Nephron (organoid): ENCODE measurements around the gene NLRX1.

ENCODE experiments used
- H3K27ac Mint-ChIP-seq, 3 experiments: 2 replicates each; pipeline ENCODE4 v1.8.0; 2020; ENCODE audit warnings: mixed read lengths in 3 of 3, mild to moderate bottlenecking in 2 of 3, moderate library complexity in 1 of 3
- H3K27me3 Mint-ChIP-seq: 2 replicates; pipeline ENCODE4 v1.8.0; 2021; ENCODE audit warnings: low read depth, mild to moderate bottlenecking, moderate library complexity, mixed read lengths
- H3K36me3 Mint-ChIP-seq: 2 replicates; pipeline ENCODE4 v1.8.0; 2020; ENCODE audit warnings: low read depth, mixed read lengths
- H3K4me1 Mint-ChIP-seq: 2 replicates; pipeline ENCODE4 v1.8.0; 2020; ENCODE audit warnings: mixed read lengths
- H3K4me3 Mint-ChIP-seq, 3 experiments: 2 replicates each; pipeline ENCODE4 v1.8.0; 2020; ENCODE audit warnings: mild to moderate bottlenecking in 3 of 3, mixed read lengths in 3 of 3, moderate library complexity in 2 of 3
- H3K9me3 Mint-ChIP-seq: 2 replicates; pipeline ENCODE4 v1.8.0; 2020; ENCODE audit warnings: mixed read lengths
- CTCF ChIP-seq, 3 experiments: fragments of 200-600 bp; sonication (generic); IDR thresholded peaks; one replicate each; pipeline ENCODE4 v1.5.0; 2021; ENCODE audit warnings: antibody characterized with exemption in 3 of 3; ENCODE audit not compliant: unreplicated experiment in 3 of 3

NLRX1 gene

GRCh38 chr11:119192111-119192510, 23.6 kb downstream of the NLRX1 start:
- Mint-ChIP-seq H3K27ac (no peak overlapping the region), H3K36me3 (no peaks in the 10 kb centered on the region), H3K4me3 (no peak overlapping the region), H3K4me1 (peaks cover 5% of the 10 kb centered on the region), H3K9me3 (no peaks in the 10 kb centered on the region), H3K27me3 (peaks cover 8% of the 10 kb centered on the region)
- no peak for TF ChIP-seq CTCF (IDR thresholded peaks at IDR 0.05; ENCODE audit: unreplicated experiment in 3 of 3)

GRCh38 chr11:119193001-119193400, 24.5 kb downstream of the NLRX1 start:
- Mint-ChIP-seq H3K27ac (no peak overlapping the region), H3K27me3 (peaks cover 8% of the 10 kb centered on the region), H3K36me3 (no peaks in the 10 kb centered on the region), H3K9me3 (no peaks in the 10 kb centered on the region), H3K4me3 (no peak overlapping the region), H3K4me1 (peaks cover 5% of the 10 kb centered on the region)
- TF ChIP-seq CTCF (IDR thresholded peaks at IDR 0.05; ENCODE audit: unreplicated experiment in 3 of 3), result no peak

- Mint-ChIP-seq H3K27ac (no peak overlapping the region), H3K4me1 (peaks cover 5% of the 10 kb centered on the region), H3K27me3 (peaks cover 8% of the 10 kb centered on the region), H3K36me3 (no peaks in the 10 kb centered on the region), H3K9me3 (no peaks in the 10 kb centered on the region), H3K4me3 (no peak overlapping the region)
- no peak for TF ChIP-seq CTCF (IDR thresholded peaks at IDR 0.05; ENCODE audit: unreplicated experiment in 3 of 3)
These were observed 25.1 kb downstream of the NLRX1 start for GRCh38 chr11:119193626-119194025.

DNA sequence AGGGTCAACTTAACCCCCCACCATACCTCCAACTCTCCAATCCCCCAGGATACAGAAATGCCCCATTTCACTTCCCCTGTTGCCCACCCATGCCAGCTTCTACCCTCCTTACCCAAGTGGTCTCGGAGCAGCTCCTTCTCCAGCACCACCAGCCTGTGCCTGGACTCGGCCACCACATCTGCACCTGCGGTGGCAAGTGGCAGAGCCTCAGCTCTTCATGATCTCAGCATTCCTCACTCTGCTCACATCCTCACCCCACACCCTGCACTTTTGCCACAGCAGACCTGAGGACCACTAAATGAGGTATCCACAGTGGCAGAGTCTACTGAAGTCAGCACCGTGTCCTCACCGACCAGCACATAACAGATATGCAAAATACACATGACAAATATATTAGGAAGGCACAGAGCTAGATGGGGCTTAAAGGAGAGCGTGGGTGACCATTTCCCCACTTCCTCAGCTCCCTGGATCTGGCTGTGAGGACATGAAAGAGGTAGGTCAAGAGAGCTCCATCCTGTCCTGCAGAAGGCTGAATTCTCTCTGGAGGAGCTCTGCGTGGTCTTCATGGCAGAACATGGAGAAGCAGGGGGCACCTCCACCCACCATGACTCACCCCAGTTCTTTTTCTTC, 26.4 kb downstream of the NLRX1 start:
- Mint-ChIP-seq H3K36me3 (no peaks in the 10 kb centered on the region), H3K4me1 (peaks cover 5% of the 10 kb centered on the region)
- TF ChIP-seq CTCF (IDR thresholded peaks at IDR 0.05; ENCODE audit: unreplicated experiment in 3 of 3), result no peak

DNA sequence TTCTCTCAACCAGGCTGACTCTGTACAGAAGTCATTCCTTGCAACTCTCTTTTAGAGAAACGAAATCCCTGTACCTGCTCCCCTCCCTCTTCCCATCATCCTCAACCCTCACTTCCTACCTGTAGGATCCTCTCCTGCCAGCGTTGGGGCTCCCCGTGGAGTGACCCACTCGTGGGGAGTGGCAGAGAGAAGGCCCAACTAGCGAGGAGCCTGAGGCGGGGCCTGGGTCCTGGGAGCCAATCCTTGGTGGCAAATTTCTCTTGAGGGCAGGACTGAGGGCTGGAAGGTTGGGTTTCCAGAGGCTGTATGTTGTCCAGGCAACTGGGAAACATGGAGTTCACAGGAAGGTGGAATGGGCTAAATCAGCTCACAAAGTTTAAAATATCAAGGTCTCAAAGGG, 27.2 kb downstream of the NLRX1 start:
- no peak for TF ChIP-seq CTCF (IDR thresholded peaks at IDR 0.05; ENCODE audit: unreplicated experiment in 3 of 3)
- H3K36me3 Mint-ChIP-seq, result no peaks in the 10 kb centered on the region
- H3K4me1 Mint-ChIP-seq, result peaks cover 5% of the 10 kb centered on the region
- no peak overlapping the region for H3K27ac Mint-ChIP-seq
- H3K4me3 Mint-ChIP-seq, result no peak overlapping the region
- H3K27me3 Mint-ChIP-seq, result peaks cover 3% of the 10 kb centered on the region
- no peaks in the 10 kb centered on the region for H3K9me3 Mint-ChIP-seq

More for the DNA sequence above, 26.4 kb downstream of the NLRX1 start:
- Mint-ChIP-seq H3K9me3 (no peaks in the 10 kb centered on the region), H3K4me3 (no peak overlapping the region), H3K27ac (no peak overlapping the region), H3K27me3 (peaks cover 4% of the 10 kb centered on the region)

GRCh38 chr11:119196833-119197483, 28.4 kb downstream of the NLRX1 start:
- peak overlapping the region in 1 of 3 experiments; percentile 0 for H3K27ac Mint-ChIP-seq
- H3K36me3 Mint-ChIP-seq, result no peaks in the 10 kb centered on the region
- H3K4me3 Mint-ChIP-seq, result no peak overlapping the region
- TF ChIP-seq CTCF (IDR thresholded peaks at IDR 0.05; ENCODE audit: unreplicated experiment in 3 of 3), result peak; percentile 76 to 80 (median 80)
- H3K4me1 Mint-ChIP-seq, result peaks cover 5% of the 10 kb centered on the region
- H3K9me3 Mint-ChIP-seq, result no peaks in the 10 kb centered on the region
- H3K27me3 Mint-ChIP-seq, result peaks cover 3% of the 10 kb centered on the region
